Inflammatory macrophage treated with lipopolysaccharide for 1 hour (primary cell): Measurements from ENCODE around the gene SYPL1.

Source experiments
- DNase-seq, 2 donors: peaks; one replicate each; pipeline ENCODE4 v3.0.0-alpha.2; 2020 to 2022

Gene SYPL1

GRCh38 chr7:106049139-106049752 lies 62.9 kb downstream of the SYPL1 start:
- DNase-seq: no peak

- DNase-seq: no peak
Observed at GRCh38 chr7:106048706-106049020, 63.4 kb downstream of the SYPL1 start.

GRCh38 chr7:106047818-106048705 lies 64.0 kb downstream of the SYPL1 start:
- no peak for DNase-seq

GRCh38 chr7:106047184-106047583 lies 64.9 kb downstream of the SYPL1 start:
- DNase-seq: no peak

- no peak for DNase-seq
Observed at GRCh38 chr7:106045586-106045985, 66.5 kb downstream of the SYPL1 start.

GRCh38 chr7:106045139-106045538 lies 67.0 kb downstream of the SYPL1 start:
- DNase-seq: no peak

- DNase-seq: no peak
Observed at GRCh38 chr7:106042196-106042611, 69.9 kb downstream of the SYPL1 start.

- peak in 1 of 2 donors; percentile 64 for DNase-seq
Observed at GRCh38 chr7:106041140-106041717, 70.9 kb downstream of the SYPL1 start.
